ENCODE data around the gene YIF1B.

- TF ChIP-seq CTCF (IDR thresholded peaks at IDR 0.05; ENCODE audit: low read length) (no peak), EZH2phosphoT487 (IDR thresholded peaks at IDR 0.05; ENCODE audit: low read length) (no peak)
Observed at GRCh38 chr19:38304352-38304865, 11.3 kb downstream of the YIF1B start.

All from MM.1S (cell line).